Ovary (tissue), 9 donors: ENCODE data around the gene SDF4. TPM values are rescaled to one million over a fixed set of nuclear protein-coding genes. Genes with fewer than 3 reads are reported as not detected.
A peak's percentile ranks its signal among the peaks of the same experiment; 100 is the strongest.

Experiments
- DNase-seq, 5 donors: peaks; one replicate each; pipeline ENCODE4 v3.0.0-alpha.2; 2019 to 2020
- H3K27ac ChIP-seq, 2 donors: fragments of 200-600 bp; one replicate each; pipeline versions ENCODE4 v1.5.1 to v1.8.0; 2019 to 2022
- H3K27me3 ChIP-seq: fragments of 200-600 bp; one replicate; pipeline ENCODE4 v1.8.0; 2022
- H3K36me3 ChIP-seq: fragments of 200-600 bp; sonication (generic); one replicate; pipeline ENCODE4 v1.5.1; 2019
- H3K4me1 ChIP-seq: one replicate; pipeline ENCODE4 v1.8.1; 2013; ENCODE audit warnings: mild to moderate bottlenecking, moderate library complexity; ENCODE audit not compliant: insufficient read depth
- H3K4me3 ChIP-seq: fragments of 200-600 bp; sonication (generic); one replicate; pipeline ENCODE4 v1.5.1; 2017
- H3K9me3 ChIP-seq, 2 donors: fragments of 200-600 bp in 1 of 2; sonication (generic) in 1 of 2; one replicate each; pipeline versions ENCODE4 v1.5.1 to v1.8.1; 2013 to 2019; ENCODE audit warnings: mild to moderate bottlenecking in 1 of 2, moderate library complexity in 1 of 2
- CTCF ChIP-seq, 3 donors: fragments of 450-650 bp in 2 of 3; fragments of 200-600 bp in 1 of 3; IDR thresholded peaks; one replicate each; pipeline versions ENCODE4 v1.5.1 to v1.8.0; 2016 to 2022; ENCODE audit warnings: antibody characterized with exemption in 3 of 3, mild to moderate bottlenecking in 1 of 3
- EP300 ChIP-seq: sonication (generic); formaldehyde crosslinking; IDR thresholded peaks from one replicate; pipeline ENCODE4 v1.6.1; 2017; ENCODE audit warnings: antibody characterized with exemption
- POLR2A ChIP-seq: fragments of 450-650 bp; IDR thresholded peaks from one replicate; pipeline ENCODE4 v1.6.1; 2017; ENCODE audit warnings: antibody characterized with exemption, mild to moderate bottlenecking, moderate library complexity
- WGBS, 3 donors: extraction: QIAGEN DNeasy Blood & Tissue Kit in 1 of 3; methylation state at CpG; one replicate each; pipeline versions ENCODE4 v1.1.5 to v1.1.7; 2013 to 2017; 5-methylcytosine and 5-hydroxymethylcytosine counted together
- intact Hi-C, 4 donors: fragments of 100-400 bp; cut with DNase I; formaldehyde crosslinking; loops; one replicate each; pipeline versions ENCODE4 v1.11.0 to v1.15.1; 2022 to 2023
- polyA plus RNA-seq, 2 donors: library from polyadenylated mRNA; stranded (reverse); fragments of 200-250 nt in 1 of 2; fragments of 350-450 nt in 1 of 2; fragmentation: Illumina TruSeq in 1 of 2; extraction: RNeasy Lipid Tissue Mini Kit (QIAGEN cat#74804) in 1 of 2; gene quantifications; one replicate each; pipeline ENCODE4 v1.2.3, GENCODE V29; 2013 to 2014
- total RNA-seq, 7 donors: library from RNA; depleted of rRNA in 2 of 7; stranded (reverse); fragments of >200 nt in 2 of 7; fragmentation: NEBNext Ultra II Directional in 3 of 7; extraction: Animal tissue kit (Norgen Biotek cat#: 25700) in 3 of 7; gene quantifications; one replicate each; pipeline versions ENCODE4 v1.1.0 to v1.2.4, GENCODE V29; 2016 to 2023
- donor health status: DM: no; HTN: no; CAD: no; lungs with moderate emphysema.
- donor health status: DM: no; HTN: no; CAD: no.
- donor health status: Bipolar disorder and iron deficiency.
- donor health status: DM: yes; HTN: yes; CAD: no.
- donor health status: DM: no; HTN: no; CAD: no.
- donor health status: DM: yes; HTN: yes; CAD: no.

Gene SDF4
- total and polyA plus RNA-seq, 9 donors: 32.5 to 145 (median 116) TPM

DNA sequence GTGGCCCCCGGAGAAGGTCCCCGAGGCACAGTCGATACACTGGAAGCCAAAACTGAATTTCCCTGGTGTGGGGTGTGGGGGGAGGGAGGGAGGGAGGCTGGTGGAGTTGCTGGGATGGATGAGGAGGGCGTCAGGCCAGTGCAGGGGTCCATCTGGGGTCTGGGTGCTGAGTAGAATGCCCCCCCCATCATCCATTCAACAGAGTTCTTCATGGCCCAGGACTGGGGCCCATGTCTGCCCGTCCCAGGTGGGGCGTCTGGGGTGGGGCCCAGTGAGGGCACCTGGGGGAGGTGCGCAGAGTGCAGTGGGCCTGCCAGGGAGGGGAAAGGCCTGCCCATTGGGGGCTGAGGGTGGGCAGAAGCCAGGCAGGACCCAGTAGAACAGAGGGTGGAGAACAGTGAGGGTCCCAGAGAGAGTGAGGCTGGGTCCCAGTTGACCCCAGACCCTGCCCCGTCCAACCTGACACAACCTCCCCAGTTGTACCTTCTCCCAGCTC is 27.3 kb downstream of the SDF4 start:
- intact Hi-C loops: no loop called here
- Histone ChIP-seq H3K27ac (no peak overlapping the region), H3K4me3 (no peak overlapping the region), H3K9me3 (no peaks in the 10 kb centered on the region), H3K36me3 (no peaks in the 10 kb centered on the region), H3K27me3 (peaks cover 4% of the 10 kb centered on the region), H3K4me1 (no peaks in the 10 kb centered on the region)
- TF ChIP-seq CTCF (IDR thresholded peaks at IDR 0.05): no peak
- no peak for TF ChIP-seq POLR2A
- TF ChIP-seq EP300: no peak
- DNase-seq: no peak
- WGBS, 3 donors: 75 to 86% (median 80%) methylated on average over 8 of the region's 8 CpGs

DNA sequence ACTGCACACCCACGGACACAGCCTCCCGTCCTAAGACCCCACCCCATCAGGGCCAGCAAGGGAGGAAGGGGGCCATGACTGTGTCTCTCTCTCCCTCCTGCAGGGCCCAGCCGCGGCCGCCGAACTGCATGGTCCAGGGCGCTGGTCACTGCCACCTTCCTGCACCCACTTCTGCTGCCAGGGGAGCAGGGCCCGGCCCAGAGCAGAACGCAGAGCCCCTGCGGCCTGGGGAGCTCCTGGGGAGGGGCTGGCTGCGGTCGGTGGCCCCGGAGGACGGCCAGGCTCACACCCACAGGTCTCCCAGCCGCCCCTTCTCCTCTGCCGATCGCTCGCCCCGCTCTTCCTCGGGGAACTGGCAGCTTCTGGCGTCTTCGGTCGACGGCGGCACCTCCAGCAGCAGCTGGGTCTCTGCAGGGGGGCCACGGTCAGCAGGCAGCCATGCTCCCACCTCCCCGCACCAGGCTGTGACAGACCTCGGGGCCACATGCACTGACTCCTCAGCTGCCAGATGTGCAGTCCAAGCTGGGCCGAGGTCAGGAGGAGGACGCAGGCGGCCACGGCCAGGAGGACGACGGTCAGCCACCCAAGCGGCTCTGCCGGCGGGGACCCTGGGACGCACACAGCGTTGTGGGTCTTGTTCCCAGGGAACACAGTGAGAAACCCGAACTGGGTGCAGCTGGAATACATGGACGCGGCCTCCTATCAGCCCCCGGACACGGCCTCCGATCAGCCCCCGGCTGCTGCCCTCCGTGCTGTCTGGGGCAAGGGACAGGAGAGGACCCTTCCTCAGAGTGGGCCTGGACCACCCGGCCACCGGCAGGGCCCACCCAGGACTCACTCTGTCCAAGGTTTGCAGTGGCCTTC is 28.0 kb downstream of the SDF4 start:
- Histone ChIP-seq H3K36me3 (no peaks in the 10 kb centered on the region), H3K27ac (no peak overlapping the region), H3K4me3 (no peak overlapping the region), H3K9me3 (no peaks in the 10 kb centered on the region), H3K27me3 (peaks cover 4% of the 10 kb centered on the region), H3K4me1 (no peaks in the 10 kb centered on the region)
- DNase-seq: peak in 2 of 5 donors; percentile 14 to 29
- 57 to 78% (median 68%) methylated on average over 27 to 49 of the region's 49 CpGs for WGBS, 3 donors
- TF ChIP-seq CTCF (IDR thresholded peaks at IDR 0.05) (no peak), EP300 (no peak), POLR2A (no peak)
- intact Hi-C loops: no loop called here

- Histone ChIP-seq H3K27me3 (peaks cover 4% of the 10 kb centered on the region), H3K9me3 (no peaks in the 10 kb centered on the region), H3K4me3 (no peak overlapping the region), H3K27ac (no peak overlapping the region), H3K4me1 (no peaks in the 10 kb centered on the region), H3K36me3 (no peaks in the 10 kb centered on the region)
- intact Hi-C loops: no loop called here
- TF ChIP-seq CTCF (IDR thresholded peaks at IDR 0.05) (no peak), POLR2A (no peak), EP300 (no peak)
- 43 to 78% (median 51%) methylated on average over 17 to 27 of the region's 27 CpGs for WGBS, 3 donors
- DNase-seq: peak in 2 of 5 donors; percentile 12 to 29
These were observed 28.8 kb downstream of the SDF4 start for GRCh38 chr1:1202831-1203560.

- 1 to 5% (median 2%) methylated on average over 24 to 109 of the region's 109 CpGs for WGBS, 3 donors
- no peaks in the 10 kb centered on the region for H3K27me3 ChIP-seq
These were observed 30.7 kb downstream of the SDF4 start for GRCh38 chr1:1200876-1201810.

More at GRCh38 chr1:1200876-1201810, 30.7 kb downstream of the SDF4 start:
- Histone ChIP-seq H3K4me3 (peak overlapping the region; percentile 40), H3K4me1 (no peaks in the 10 kb centered on the region), H3K9me3 (no peaks in the 10 kb centered on the region), H3K36me3 (no peaks in the 10 kb centered on the region), H3K27ac (no peak overlapping the region)
- peak; percentile 39 to 78 (median 63) for DNase-seq
- intact Hi-C loops: no loop called here
- TF ChIP-seq EP300: no peak
- TF ChIP-seq CTCF (IDR thresholded peaks at IDR 0.05): no peak
- no peak for TF ChIP-seq POLR2A
